Measurements from ENCODE around the gene CFD. TPM values are rescaled to one million over a fixed set of nuclear protein-coding genes. Genes with fewer than 3 reads are reported as not detected.

Gene CFD
- total and polyA plus RNA-seq, 8 donors, result 36.6 to 1,275 (median 129) TPM

DNA sequence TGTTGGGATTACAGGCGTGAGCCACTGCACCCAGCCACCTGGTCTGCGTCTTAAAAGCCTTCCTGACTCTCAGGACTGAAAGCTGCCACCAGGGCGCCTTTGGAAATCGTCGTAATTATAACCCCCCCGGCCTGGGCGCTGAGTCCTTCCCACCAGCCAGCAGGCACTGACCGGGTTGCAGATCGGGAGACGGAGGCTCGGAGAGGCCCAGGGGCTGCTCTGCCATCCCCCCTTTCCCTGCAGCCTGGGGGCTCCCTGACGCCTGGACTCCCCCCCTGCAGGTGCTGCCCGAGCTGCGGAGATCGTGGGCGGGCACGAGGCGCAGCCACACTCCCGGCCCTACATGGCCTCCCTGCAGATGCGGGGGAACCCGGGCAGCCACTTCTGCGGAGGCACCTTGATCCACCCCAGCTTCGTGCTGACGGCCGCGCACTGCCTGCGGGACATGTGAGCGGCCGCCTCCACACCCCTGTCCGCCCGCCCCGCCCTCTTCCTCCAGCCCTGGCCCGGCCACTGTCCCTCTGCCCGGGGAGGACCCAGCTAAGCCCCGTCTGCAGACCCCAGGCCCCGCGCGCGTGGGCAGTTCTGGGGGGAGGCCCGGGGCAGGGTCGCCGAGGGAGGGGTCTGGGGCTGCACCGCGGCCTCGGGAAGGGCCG is 16.2 kb upstream of the CFD start:
- DNase-seq, result peak; percentile 58 to 63
- 4 to 12% (median 7%) methylated on average over 7 to 46 of the region's 46 CpGs for WGBS, 5 donors

DNA sequence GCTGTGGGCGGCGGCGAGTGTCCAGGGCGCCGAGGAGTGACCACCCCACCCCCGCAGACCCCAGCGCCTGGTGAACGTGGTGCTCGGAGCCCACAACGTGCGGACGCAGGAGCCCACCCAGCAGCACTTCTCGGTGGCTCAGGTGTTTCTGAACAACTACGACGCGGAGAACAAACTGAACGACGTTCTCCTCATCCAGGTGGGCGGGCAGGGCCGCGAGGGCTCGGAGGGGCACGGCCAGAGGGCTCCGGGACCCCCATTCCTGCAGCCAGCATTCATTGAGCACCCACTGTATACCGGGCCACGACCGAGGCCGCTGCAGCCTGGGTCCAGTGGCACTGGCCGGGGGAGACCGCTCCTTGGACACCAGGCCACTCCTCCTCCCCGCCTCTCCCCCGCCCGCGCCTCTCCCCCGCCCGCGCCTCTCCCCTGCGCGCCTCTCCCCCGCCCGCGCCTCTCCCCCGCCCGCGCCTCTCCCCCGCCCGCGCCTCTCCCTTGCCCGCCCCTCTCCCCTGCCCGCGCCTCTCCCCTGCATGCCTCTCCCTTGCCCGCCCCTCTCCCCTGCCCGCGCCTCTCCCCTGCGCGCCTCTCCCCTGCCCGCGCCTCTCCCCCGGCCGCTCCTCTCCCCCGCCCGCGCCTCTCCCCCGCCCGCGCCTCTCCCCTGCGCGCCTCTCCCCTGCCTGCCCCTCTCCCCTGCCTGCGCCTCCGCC is 15.5 kb upstream of the CFD start:
- intact Hi-C loops (cut with DNase I; ENCODE audit: low total_unique reads), result no loop called here
- no peak overlapping the region for H3K27ac ChIP-seq
- H3K9me3 ChIP-seq, result no peaks in the 10 kb centered on the region
- H3K36me3 ChIP-seq, result no peaks in the 10 kb centered on the region
- 6 to 25% (median 17%) methylated on average over 9 to 54 of the region's 70 CpGs; no CpG with 5 or more reads in 1 of the 5 donors for WGBS, 5 donors
- DNase-seq, result no peak
- H3K4me1 ChIP-seq, result peaks cover 10 to 35% (median 18%) of the 10 kb centered on the region in 4 donors
- no peak for TF ChIP-seq EP300 (IDR thresholded peaks at IDR 0.05)
- no peak for TF ChIP-seq POLR2A (IDR thresholded peaks at IDR 0.05)
- TF ChIP-seq, protein P1, sequence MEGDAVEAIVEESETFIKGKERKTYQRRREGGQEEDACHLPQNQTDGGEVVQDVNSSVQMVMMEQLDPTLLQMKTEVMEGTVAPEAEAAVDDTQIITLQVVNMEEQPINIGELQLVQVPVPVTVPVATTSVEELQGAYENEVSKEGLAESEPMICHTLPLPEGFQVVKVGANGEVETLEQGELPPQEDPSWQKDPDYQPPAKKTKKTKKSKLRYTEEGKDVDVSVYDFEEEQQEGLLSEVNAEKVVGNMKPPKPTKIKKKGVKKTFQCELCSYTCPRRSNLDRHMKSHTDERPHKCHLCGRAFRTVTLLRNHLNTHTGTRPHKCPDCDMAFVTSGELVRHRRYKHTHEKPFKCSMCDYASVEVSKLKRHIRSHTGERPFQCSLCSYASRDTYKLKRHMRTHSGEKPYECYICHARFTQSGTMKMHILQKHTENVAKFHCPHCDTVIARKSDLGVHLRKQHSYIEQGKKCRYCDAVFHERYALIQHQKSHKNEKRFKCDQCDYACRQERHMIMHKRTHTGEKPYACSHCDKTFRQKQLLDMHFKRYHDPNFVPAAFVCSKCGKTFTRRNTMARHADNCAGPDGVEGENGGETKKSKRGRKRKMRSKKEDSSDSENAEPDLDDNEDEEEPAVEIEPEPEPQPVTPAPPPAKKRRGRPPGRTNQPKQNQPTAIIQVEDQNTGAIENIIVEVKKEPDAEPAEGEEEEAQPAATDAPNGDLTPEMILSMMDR (IDR thresholded peaks at IDR 0.05), result no peak
- TF ChIP-seq POLR2AphosphoS5 (IDR thresholded peaks at IDR 0.05), result no peak
- peak overlapping the region in 3 of 4 donors; percentile 22 to 34 (median 26) for H3K4me3 ChIP-seq
- H3K27me3 ChIP-seq, result peaks cover 5 to 97% (median 63%) of the 10 kb centered on the region in 3 donors

More for the DNA sequence above, 16.2 kb upstream of the CFD start:
- Histone ChIP-seq H3K4me1 (peaks cover 10 to 29% (median 18%) of the 10 kb centered on the region in 4 donors), H3K36me3 (no peaks in the 10 kb centered on the region), H3K9me3 (no peaks in the 10 kb centered on the region), H3K4me3 (peak overlapping the region in 3 of 4 donors; percentile 22 to 34 (median 26)), H3K27me3 (peaks cover 5 to 95% (median 60%) of the 10 kb centered on the region in 3 donors), H3K27ac (no peak overlapping the region)
- intact Hi-C loops (cut with DNase I; ENCODE audit: low total_unique reads), result no loop called here
- TF ChIP-seq, protein P1 (IDR thresholded peaks at IDR 0.05), result peak in 1 of 7 experiments; percentile 15
- no peak for TF ChIP-seq EP300 (IDR thresholded peaks at IDR 0.05)

DNA sequence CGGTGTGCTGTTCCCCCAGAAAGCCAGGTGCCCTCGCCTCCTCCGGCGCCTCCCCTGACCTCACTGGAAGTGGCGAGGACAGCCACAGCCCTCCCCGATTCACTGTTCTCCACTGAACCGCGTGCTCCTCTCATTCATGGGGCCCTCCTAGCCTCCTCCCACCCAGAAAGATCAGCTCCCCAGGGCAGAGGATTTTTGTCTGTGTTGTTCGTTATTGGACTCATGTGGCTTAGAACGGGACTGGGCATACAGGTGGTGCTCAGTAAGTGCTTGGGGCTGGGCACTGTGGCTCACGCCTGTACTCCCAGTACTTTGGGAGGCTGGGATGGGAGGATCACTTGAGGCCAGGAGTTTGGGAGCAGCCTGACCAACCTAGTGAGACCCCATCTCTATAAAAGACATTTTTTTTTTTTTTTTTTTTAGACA is 14.9 kb upstream of the CFD start:
- no peak for DNase-seq
- Histone ChIP-seq H3K9me3 (no peaks in the 10 kb centered on the region), H3K27me3 (peaks cover 5 to 96% (median 58%) of the 10 kb centered on the region in 3 donors), H3K4me3 (no peak overlapping the region), H3K4me1 (peaks cover 10 to 35% (median 18%) of the 10 kb centered on the region in 4 donors), H3K27ac (no peak overlapping the region), H3K36me3 (no peaks in the 10 kb centered on the region)
- no peak for TF ChIP-seq POLR2A (IDR thresholded peaks at IDR 0.05)
- TF ChIP-seq, protein P1 (IDR thresholded peaks at IDR 0.05), result no peak
- no peak for TF ChIP-seq EP300 (IDR thresholded peaks at IDR 0.05)
- TF ChIP-seq POLR2AphosphoS5 (IDR thresholded peaks at IDR 0.05), result no peak
- 21 to 31% (median 26%) methylated on average over 5 to 11 of the region's 11 CpGs for WGBS, 5 donors
- intact Hi-C loops (cut with DNase I; ENCODE audit: low total_unique reads), result no loop called here

DNA sequence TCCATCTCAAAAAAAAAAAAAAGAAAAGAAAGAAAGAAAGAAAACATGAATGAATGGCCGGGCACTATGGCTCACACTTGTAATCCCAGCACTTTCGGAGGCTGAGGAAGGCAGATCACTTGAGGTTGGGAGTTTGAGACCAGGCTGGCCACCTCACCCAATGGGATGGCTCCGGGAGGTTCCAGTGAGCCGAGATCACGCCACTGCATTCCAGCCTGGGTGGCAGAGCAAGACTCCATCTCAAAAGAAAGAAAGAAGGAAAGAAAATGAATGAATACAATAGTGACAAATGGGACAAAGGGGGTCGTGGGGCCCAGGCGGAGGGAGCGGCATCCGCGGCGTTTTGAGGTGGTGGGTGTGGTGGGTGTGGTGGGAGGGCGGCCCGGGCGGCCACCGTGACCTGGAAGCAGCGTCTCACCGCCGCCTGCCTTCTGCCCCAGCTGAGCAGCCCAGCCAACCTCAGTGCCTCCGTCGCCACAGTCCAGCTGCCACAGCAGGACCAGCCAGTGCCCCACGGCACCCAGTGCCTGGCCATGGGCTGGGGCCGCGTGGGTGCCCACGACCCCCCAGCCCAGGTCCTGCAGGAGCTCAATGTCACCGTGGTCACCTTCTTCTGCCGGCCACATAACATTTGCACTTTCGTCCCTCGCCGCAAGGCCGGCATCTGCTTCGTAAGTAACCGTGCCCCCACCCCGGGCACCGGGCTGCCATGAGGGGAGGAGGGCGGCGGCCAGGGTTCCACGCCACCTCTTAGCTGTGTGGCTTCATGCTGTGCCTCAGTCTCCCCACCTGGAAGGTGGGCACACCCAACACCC is 13.6 kb upstream of the CFD start:
- peaks cover 5 to 83% (median 54%) of the 10 kb centered on the region in 3 donors for H3K27me3 ChIP-seq
- no peaks in the 10 kb centered on the region for H3K36me3 ChIP-seq
- intact Hi-C loops (cut with DNase I; ENCODE audit: low total_unique reads), result no loop called here
- H3K4me1 ChIP-seq, result peaks cover 19 to 41% (median 27%) of the 10 kb centered on the region in 4 donors
- WGBS, 5 donors, result 43 to 58% (median 55%) methylated on average over 31 to 37 of the region's 37 CpGs
- no peak overlapping the region for H3K27ac ChIP-seq
- DNase-seq, result no peak
- TF ChIP-seq EP300 (IDR thresholded peaks at IDR 0.05), result no peak
- TF ChIP-seq, protein P1 (IDR thresholded peaks at IDR 0.05), result no peak
- no peak for TF ChIP-seq POLR2AphosphoS5 (IDR thresholded peaks at IDR 0.05)
- no peak for TF ChIP-seq POLR2A (IDR thresholded peaks at IDR 0.05)
- no peaks in the 10 kb centered on the region for H3K9me3 ChIP-seq
- no peak overlapping the region for H3K4me3 ChIP-seq
